HG03159 (cell line): ENCODE data around the gene DAPK2.

Experiments used
- ATAC-seq: cut with Tn5 transposase; IDR thresholded peaks from one replicate; pipeline ENCODE4 v1.9.1; 2021; ENCODE audit warnings: mild to moderate bottlenecking, moderate library complexity; ENCODE audit not compliant: unreplicated experiment

DAPK2 gene

GRCh38 chr15:63877713-63878271 is 168.5 kb downstream of the DAPK2 start:
- ATAC-seq: no peak

- no peak for ATAC-seq
These were observed 170.1 kb downstream of the DAPK2 start for GRCh38 chr15:63876085-63876662.

GRCh38 chr15:63874616-63875015 is 171.7 kb downstream of the DAPK2 start:
- ATAC-seq: no peak

DNA sequence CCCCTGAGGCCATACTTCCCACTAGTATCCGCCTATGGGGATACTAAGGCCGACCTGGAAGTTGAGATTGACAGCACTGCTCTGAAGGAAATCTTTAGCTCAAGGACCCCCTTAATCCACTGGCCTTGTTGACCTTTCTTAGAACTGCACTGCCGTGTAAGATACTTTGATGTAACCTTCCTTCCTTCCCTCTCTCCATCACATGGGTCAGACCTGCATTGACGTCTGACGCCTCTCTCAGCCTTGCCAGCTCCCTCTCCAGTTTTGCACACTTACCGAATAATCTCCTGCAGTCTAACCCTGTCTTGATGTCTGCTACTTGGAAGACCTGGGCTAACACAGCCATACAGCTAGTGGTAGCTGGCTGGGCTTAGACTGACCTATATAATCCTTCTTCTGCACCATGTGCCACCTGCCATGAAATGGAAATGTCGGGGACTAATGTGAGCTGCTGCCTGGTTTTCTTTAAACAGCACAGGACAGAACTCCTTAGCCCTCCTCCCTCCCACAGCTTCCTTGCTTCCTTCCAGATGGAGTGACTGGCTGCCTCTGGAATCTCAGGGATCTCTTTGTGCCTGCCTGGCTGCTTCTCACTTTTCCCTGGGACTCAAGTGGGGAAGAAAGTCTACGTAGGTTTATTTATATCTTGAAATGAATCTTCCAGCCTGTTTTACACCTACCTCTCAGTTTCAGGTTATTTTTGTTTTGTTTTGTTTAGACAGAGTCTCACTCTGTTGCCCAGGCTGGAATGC is 173.3 kb downstream of the DAPK2 start:
- ATAC-seq: no peak

- no peak for ATAC-seq
These were observed 175.6 kb downstream of the DAPK2 start for GRCh38 chr15:63870487-63871209.

DNA sequence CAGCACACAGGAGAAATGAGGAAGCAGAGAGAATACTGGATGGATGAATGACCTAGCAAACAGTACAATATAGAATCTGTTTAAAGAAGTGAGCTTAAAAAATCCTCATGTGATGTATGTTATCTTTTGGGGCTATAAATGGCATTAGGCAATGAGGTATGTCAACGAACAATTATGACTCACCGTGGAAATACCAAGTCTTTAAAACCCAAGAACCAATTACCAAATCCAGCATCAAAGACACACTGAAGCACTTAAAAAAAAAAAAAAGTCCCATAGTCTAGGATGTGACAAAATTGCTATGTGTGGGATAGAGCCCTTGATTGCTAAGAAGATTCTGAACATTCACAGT is 176.3 kb downstream of the DAPK2 start:
- no peak for ATAC-seq

- ATAC-seq: no peak
These were observed 176.8 kb downstream of the DAPK2 start for GRCh38 chr15:63869371-63870042.

GRCh38 chr15:63864186-63864585 is 182.1 kb downstream of the DAPK2 start:
- ATAC-seq: no peak

DNA sequence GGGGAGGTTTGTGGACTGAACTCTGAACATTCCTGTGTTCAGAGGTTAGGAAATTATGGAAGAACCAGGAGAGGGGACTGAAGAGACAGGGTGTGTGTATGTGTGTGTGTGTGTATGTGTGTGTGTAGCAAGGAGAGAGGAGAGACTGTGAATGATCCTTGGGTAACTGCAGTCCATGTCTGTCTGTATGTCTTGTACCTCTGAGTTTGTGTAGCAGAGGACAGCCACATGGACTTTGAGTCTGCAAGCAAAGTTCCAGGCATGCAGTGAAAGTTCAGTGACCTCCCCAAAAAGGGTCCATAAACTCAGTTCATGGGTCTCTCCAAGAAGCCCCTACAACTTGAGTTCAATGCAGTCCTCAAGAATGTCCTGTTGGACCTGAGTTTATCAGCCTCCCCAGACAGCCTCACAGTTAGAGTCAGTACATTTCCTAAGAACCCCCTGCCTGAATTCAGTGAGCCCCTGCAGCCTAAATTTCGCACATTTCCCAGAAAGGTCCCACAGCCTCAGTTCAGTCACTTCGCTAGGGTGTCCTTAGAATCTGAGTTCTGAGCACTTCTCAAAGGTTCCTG is 184.3 kb downstream of the DAPK2 start:
- ATAC-seq: no peak

GRCh38 chr15:63860555-63860954 is 185.7 kb downstream of the DAPK2 start:
- ATAC-seq: no peak

DNA sequence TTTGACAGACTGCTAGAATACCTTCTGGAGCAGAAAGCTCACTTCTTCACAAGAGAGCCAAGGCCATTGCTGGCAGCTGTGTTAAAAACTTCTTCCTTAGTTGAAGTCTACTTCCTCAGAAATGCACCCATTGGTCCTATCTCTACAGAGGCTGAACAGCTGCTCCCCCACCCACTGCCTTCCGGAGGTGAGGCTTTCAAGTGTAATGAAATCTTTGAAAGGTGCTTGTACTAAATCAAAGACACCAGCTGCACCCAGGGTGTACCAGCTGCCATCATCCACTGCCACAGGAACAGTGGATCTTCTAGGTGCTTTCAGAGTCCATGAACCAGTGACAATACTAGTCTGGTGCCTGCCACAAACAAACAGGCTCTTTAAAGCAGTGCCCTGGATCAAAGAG is 186.1 kb downstream of the DAPK2 start:
- ATAC-seq: no peak

- no peak for ATAC-seq
These were observed 187.4 kb downstream of the DAPK2 start for GRCh38 chr15:63858881-63859280.

- ATAC-seq: no peak
These were observed 187.8 kb downstream of the DAPK2 start for GRCh38 chr15:63858448-63858847.

- no peak for ATAC-seq
These were observed 188.8 kb downstream of the DAPK2 start for GRCh38 chr15:63857461-63857856.
